ENCODE measurements around the gene AK3.

- TF ChIP-seq NKRF (conservative IDR thresholded peaks at IDR 0.05) (no peak), TBL1XR1 (IDR thresholded peaks at IDR 0.05; ENCODE audit: low read depth, low read length) (no peak), CTCF (IDR thresholded peaks at IDR 0.05 in 2 of 3, conservative IDR thresholded peaks at IDR 0.05 in 1 of 3; ENCODE audit: control insufficient read depth in 2 of 3, extremely low read depth in 1 of 3, insufficient read depth in 1 of 3, low read depth in 3 of 3, low read length in 3 of 3) (no peak), ZBTB33 (IDR thresholded peaks at IDR 0.05) (no peak), GABPA (IDR thresholded peaks at IDR 0.05; ENCODE audit: low read depth) (no peak), NR2F1 (conservative IDR thresholded peaks at IDR 0.05) (no peak), USF2 (IDR thresholded peaks at IDR 0.05; ENCODE audit: borderline replicate concordance, low read depth, low read length) (no peak)
These were observed 26.6 kb downstream of the AK3 start for GRCh38 chr9:4714266-4715016.
